Sigmoid colon (tissue), 4 donors: ENCODE data around the gene GNL3L.

Experiments
- CTCF ChIP-seq, 4 experiments: fragments of 450-650 bp in 3 of 4; fragments of 200-600 bp in 1 of 4; IDR thresholded peaks; one replicate each; pipeline ENCODE4 v1.5.1; 2016 to 2019; ENCODE audit warnings: antibody characterized with exemption in 4 of 4, mild to moderate bottlenecking in 3 of 4, moderate library complexity in 2 of 4
- EP300 ChIP-seq, 4 donors: sonication (generic); formaldehyde crosslinking; IDR thresholded peaks; one replicate each; pipeline ENCODE4 v1.6.1; 2017; ENCODE audit warnings: antibody characterized with exemption in 4 of 4
- POLR2A ChIP-seq, 2 donors: fragments of 450-650 bp; IDR thresholded peaks; one replicate each; pipeline ENCODE4 v1.6.1; 2016; ENCODE audit warnings: antibody characterized with exemption in 2 of 2, mild to moderate bottlenecking in 2 of 2, moderate library complexity in 2 of 2
- POLR2AphosphoS5 ChIP-seq, 4 donors: sonication (generic); formaldehyde crosslinking; IDR thresholded peaks; one replicate each; pipeline ENCODE4 v1.6.1; 2017; ENCODE audit warnings: antibody characterized with exemption in 4 of 4

- TF ChIP-seq CTCF (IDR thresholded peaks at IDR 0.05), result no peak
- TF ChIP-seq POLR2A (IDR thresholded peaks at IDR 0.05), result no peak
- no peak for TF ChIP-seq EP300 (IDR thresholded peaks at IDR 0.05)
- no peak for TF ChIP-seq POLR2AphosphoS5 (IDR thresholded peaks at IDR 0.05)
These were observed 20.6 kb upstream of the GNL3L start for GRCh38 chrX:54509400-54509799.
